OCI-LY3 (cell line): ENCODE measurements around the gene IMPG1.

Source experiments
- EZH2phosphoT487 ChIP-seq: fragments of 200-600 bp; shearing (Covaris generic); IDR thresholded peaks from 2 replicates; pipeline ENCODE4 v1.6.1; 2018; ENCODE audit warnings: antibody characterized with exemption, mixed run types, low read depth
- TF ChIP-seq, protein P1 (sequence below): fragments of 200-600, 300-600 bp; sonication (generic); IDR thresholded peaks from 2 replicates; pipeline ENCODE4 v1.5.1; 2014; ENCODE audit warnings: antibody characterized with exemption, low read length, low read depth

DNA sequence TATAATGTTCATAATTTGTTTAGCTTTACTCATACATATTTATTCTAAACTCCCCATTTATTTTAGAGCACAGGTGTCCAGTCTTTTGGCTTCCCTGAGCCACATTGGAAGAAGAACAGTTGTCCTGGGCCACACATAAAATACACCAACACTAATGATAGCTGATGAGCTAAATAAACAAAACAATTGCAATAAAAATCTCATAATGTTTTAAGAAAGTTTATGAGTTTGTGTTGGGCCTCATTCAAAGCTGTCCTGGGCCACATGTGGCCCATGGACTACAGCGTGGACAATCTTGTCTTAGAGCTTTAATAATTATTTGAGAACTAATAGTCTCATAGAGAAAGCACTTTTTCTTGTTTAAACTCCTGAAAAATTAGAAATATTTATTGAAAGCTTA, 192.2 kb downstream of the IMPG1 start:
- TF ChIP-seq, protein P1, sequence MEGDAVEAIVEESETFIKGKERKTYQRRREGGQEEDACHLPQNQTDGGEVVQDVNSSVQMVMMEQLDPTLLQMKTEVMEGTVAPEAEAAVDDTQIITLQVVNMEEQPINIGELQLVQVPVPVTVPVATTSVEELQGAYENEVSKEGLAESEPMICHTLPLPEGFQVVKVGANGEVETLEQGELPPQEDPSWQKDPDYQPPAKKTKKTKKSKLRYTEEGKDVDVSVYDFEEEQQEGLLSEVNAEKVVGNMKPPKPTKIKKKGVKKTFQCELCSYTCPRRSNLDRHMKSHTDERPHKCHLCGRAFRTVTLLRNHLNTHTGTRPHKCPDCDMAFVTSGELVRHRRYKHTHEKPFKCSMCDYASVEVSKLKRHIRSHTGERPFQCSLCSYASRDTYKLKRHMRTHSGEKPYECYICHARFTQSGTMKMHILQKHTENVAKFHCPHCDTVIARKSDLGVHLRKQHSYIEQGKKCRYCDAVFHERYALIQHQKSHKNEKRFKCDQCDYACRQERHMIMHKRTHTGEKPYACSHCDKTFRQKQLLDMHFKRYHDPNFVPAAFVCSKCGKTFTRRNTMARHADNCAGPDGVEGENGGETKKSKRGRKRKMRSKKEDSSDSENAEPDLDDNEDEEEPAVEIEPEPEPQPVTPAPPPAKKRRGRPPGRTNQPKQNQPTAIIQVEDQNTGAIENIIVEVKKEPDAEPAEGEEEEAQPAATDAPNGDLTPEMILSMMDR = no peak
- no peak for TF ChIP-seq EZH2phosphoT487
